Inferior parietal cortex (tissue), 1 donor: Measurements from ENCODE around the gene NMRAL1.

Source experiments
- DNase-seq: peaks from one replicate; pipeline ENCODE4 v3.0.0-alpha.2; 2016; ENCODE audit errors: extremely low spot score

The NMRAL1 gene

DNA sequence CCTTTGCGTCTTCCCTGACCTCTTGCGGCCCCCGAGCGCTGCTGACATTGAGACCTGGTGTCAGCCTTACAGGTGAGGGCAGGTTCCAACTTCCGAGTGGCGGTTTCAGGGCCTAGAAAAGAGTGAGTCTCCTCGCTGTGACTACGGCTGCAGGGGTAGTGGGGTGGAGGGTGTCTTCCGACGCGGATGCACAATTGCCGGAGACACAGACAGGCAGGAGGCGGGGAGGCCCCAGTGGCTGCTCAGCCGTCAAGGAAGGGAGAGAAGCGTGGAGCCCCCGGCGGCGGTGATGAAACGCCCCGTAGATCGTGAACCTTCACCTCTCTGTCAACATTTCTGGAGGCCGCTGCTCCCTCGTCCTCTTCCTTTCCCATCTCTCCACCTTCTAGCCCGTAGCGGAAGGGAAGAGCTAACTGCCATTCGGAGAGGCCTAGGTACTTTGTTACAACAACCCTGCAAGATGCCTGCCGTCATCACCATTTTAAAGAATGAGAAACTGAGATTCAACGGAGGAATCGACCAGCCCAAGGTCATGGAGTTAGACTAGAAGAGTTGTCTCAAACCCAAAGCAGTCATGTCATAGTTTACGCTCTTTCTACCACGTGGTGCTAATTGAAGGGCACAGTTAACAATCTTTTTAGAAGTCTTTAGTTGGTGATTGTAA lies 48.3 kb downstream of the NMRAL1 start:
- no peak for DNase-seq

DNA sequence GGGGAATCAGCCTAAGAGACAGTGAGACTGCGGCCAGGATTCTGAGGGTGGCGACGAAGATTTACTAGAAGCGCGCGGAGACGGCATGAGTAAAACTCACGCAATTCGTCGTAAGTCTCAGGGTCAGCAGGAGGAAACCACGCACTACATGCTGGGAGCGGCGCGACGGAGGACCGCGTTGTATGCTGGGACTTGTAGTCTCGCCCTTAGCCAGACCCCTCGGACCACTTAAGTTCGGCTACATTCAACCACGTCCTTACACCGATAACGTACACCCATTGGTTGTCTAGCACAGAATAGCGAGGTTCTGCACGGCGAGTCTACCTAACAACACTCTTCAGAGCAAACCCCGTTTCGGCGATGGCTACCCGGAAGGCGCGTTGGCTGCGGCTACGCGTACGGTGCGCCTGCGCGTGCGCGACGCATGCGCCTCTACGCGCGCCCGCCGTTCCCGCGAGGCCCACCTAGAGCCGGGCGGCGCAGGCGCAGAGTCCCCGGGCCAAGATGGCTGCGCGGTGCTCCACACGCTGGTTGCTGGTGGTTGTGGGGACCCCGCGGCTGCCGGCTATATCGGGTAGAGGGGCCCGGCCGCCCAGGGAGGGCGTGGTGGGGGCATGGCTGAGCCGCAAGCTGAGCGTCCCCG lies 48.9 kb downstream of the NMRAL1 start, which contains the start of gene DNAJA3:
Gene DNAJA3 (plus strand): TSS at position 491 of the 643 bp plus-strand sequence. CDS start 14 bp downstream, at position 505.
- DNase-seq, result peak; percentile 93

DNA sequence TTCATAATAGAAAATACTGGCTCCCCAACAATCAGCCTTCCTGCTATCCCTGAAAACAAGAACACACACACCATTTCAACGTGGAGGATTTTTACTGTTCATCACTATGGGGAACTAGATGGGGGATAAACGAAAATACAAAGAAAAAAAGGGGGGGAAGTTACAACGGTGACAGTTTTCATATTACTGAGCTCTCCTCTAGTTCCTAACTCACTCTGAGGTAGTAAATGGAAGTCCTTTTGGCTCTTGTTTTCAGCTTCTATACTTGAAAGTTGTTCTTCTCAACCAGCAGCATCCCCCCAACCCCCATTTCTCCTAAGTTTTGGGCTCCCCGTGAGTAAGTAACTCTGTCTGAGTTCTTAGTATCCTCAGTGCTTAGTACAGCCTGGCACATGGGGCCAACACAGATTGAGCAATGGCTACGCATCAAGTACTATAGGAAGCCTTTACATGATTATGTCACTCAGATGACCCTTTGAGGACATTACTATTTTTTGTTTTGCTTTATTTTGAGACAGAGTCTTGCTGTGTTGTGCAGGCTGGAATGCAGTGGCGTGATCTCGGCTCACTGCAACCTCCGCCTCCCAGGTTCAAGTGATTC lies 53.8 kb downstream of the NMRAL1 start:
- DNase-seq, result no peak

DNA sequence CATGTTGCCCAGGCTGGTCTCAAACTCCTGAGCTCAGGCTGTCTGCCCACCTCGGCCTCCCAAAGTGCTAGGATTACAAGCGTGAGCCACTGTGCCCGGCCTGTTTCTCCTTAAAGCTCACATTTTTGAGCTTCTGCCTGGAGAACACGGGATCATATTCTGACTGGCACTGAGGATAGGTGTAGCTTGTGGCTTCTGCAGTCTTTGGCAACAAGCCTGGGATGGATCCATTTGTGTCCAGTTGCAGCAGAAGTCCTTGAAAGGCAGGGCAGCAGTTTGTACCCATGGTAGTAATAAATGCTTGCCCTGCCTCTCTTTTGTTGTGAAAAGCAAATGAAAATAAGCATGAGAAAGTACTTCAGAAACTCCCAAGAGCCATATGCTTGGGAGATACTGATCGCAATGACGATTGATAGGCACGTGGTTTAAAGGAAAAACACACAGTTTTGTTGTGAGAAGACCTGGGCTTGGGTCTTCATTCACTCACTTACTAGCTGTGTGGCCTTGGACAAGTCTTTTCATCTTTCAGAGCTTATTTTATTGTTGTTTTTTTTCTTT lies 54.9 kb downstream of the NMRAL1 start:
- no peak for DNase-seq

DNA sequence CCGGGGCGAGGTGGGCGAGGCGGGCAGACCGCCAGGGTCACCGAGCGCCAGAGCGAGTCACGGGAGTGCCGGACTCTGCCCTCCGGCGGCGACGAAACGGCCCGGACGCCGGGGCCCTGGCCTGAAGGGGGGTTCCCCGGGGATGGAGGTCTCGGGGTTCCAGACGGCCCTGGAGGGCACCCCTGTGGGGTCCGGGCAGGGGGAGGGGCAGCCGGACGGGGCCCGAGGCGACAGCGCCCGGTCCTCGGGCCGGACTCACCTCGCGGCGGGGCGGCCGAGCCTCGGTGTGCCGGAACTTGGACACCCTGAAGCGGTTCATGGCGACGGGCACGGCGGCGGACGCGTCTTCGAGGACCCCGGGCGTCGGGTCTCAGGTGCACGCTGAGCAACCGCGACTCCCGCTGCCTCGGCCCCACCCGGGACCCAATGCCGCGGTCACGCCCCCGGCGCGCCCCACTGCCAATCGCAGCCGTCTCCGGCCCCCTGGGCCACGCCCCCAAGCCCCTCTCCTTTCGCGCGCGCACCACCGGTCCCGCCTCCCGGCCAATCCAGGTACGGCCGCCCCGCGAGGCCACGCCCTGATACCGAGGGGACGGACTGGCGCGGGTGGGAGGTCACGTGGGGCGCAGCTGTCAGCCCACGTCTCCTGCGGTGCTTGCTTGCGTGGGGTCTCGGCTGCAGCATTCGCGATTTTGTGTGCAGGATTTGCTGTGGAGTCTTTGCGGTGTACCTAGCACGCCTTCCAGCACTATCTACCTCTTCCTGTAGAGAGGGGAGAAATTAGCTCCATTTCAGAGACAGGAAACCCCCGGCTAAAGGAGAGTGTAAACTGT lies 58.0 kb downstream of the NMRAL1 start, which contains the start of gene CORO7:
Gene CORO7 (minus strand): TSS at position 397 of the 833 bp plus-strand sequence. CDS start 78 bp downstream, at position 319.
- DNase-seq, result peak; percentile 91

- peak; percentile 68 for DNase-seq
Measured at GRCh38 chr16:4415538-4416199, 58.8 kb downstream of the NMRAL1 start.

DNA sequence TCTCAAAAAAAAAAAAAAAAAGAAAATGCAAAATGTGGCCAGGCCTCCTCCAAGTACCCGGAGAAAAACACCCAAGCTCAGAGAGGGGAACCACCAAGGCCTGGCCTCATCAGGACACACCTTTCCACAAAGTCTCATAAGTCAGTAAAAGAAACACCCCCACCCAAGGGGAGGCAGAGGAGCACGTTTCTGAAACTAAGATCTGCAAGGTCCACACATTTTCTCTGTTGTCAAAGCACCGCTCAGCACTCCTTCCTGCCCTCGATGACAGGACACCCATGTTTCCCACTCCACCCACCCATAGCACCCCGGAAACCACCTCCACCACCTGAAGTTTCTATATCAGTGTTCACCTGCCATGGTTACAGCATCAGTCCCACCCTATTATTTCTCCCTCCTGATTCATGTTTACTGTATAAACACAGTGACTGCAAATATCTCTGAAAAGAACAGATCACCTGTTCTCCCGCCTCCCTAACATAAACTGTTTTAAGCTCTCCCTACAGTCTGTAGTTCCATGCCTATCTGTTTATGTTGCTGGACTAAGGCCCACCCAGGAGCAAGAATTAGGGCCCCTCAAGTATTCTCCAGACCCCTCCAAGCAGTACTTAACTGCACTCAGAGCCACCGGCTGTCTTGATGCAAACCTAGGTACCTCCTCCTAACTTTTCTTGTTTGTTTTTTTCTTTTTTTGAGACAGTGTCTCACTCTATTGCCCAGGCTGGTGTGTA lies 60.1 kb downstream of the NMRAL1 start:
- no peak for DNase-seq

DNA sequence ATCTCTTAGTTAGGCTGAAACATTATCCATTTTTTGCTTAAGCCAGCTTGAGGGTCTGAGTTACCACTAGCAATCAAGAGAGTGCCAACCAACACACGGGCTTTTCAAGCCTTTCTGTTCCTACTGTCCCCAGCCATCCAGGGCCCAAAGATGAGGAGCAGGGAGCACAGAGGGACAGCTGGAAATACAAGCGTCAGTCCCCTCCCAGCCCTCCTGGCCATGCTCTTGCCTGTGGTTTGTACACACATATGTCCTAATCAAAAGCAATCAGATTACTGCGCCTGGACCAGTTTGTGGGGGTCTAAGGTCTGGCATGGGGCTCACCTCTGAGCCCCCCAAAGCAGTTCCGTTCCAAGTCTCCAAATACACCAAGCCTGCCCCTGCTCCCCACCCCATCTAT lies 61.6 kb downstream of the NMRAL1 start:
- DNase-seq, result no peak

GRCh38 chr16:4412159-4412558 lies 62.3 kb downstream of the NMRAL1 start:
- DNase-seq, result no peak
